PC-9 (cell line): ENCODE measurements around the gene PDZD7. TPM values are rescaled to one million over a fixed set of nuclear protein-coding genes. Genes with fewer than 3 reads are reported as not detected.

Experiments
- BruUV-seq: library from RNA; stranded (reverse); fragments of 400-500 nt; replicated peaks from 2 replicates; lab custom pipeline; 2021; lab: Mats Ljungman, UMichigan
- CTCF ChIA-PET: fragments of 300-600 bp; sonication (Branson Sonifier 250); formaldehyde crosslinking; loops from one replicate; lab custom pipeline; 2022; ENCODE audit warnings: antibody characterized with exemption; lab: Charles Lee
- POLR2A ChIA-PET: fragments of 300-600 bp; sonication (Branson Sonifier 250); formaldehyde crosslinking; loops from one replicate; lab custom pipeline; 2022; ENCODE audit warnings: antibody characterized with exemption; ENCODE audit not compliant: unreplicated experiment; lab: Charles Lee
- DNase-seq, 2 experiments: peaks; one replicate each; pipeline versions ENCODE4 v3.0.0 to v3.0.0-alpha.2; 2015 to 2022; ENCODE audit warnings: mixed read lengths in 1 of 2
- H2AFZ ChIP-seq: fragments of 200-600 bp; sonication (generic); 2 replicates; pipeline ENCODE4 v1.8.1; 2017; ENCODE audit warnings: antibody characterized with exemption
- H3F3A ChIP-seq: fragments of 200-600 bp; sonication (generic); 2 replicates; pipeline ENCODE4 v1.8.1; 2017; ENCODE audit warnings: antibody characterized with exemption, mild to moderate bottlenecking, low read depth; ENCODE audit not compliant: insufficient read depth
- H3K27ac ChIP-seq: fragments of 200-600 bp; sonication (generic); 2 replicates; pipeline ENCODE4 v1.6.1; 2016; ENCODE audit warnings: mixed run types
- H3K27me3 ChIP-seq: fragments of 200-600 bp; sonication (generic); 2 replicates; pipeline ENCODE4 v1.6.1; 2016; ENCODE audit warnings: low read depth, mixed run types; ENCODE audit not compliant: insufficient read depth
- H3K36me3 ChIP-seq: fragments of 200-600 bp; sonication (generic); 2 replicates; pipeline ENCODE4 v1.6.1; 2016; ENCODE audit warnings: low read depth, mixed run types
- H3K4me1 ChIP-seq: fragments of 200-600 bp; sonication (generic); replicated peaks from 2 replicates; pipeline ENCODE4 v1.6.1; 2016; ENCODE audit warnings: mixed run types; ENCODE audit not compliant: insufficient read depth
- H3K4me2 ChIP-seq: fragments of 200-600 bp; sonication (generic); 2 replicates; pipeline ENCODE4 v1.6.1; 2017; ENCODE audit warnings: mixed run types
- H3K4me3 ChIP-seq: fragments of 200-600 bp; sonication (generic); 2 replicates; pipeline ENCODE4 v1.6.1; 2016; ENCODE audit warnings: mixed run types
- H3K79me2 ChIP-seq: fragments of 200-600 bp; sonication (generic); 2 replicates; pipeline ENCODE4 v1.6.1; 2017; ENCODE audit warnings: low read depth, mixed run types
- H3K9me2 ChIP-seq: fragments of 200-600 bp; sonication (generic); 2 replicates; pipeline ENCODE4 v1.8.1; 2017; ENCODE audit warnings: mild to moderate bottlenecking; ENCODE audit not compliant: insufficient read depth
- H3K9me3 ChIP-seq: fragments of 200-600 bp; sonication (generic); 2 replicates; pipeline ENCODE4 v1.8.1; 2016; ENCODE audit warnings: low read depth; ENCODE audit not compliant: insufficient read depth
- H4K20me1 ChIP-seq: fragments of 200-600 bp; sonication (generic); 2 replicates; pipeline ENCODE4 v1.8.1; 2017; ENCODE audit not compliant: insufficient read depth
- CTCF ChIP-seq: fragments of 200-600 bp; sonication (generic); conservative IDR thresholded peaks from 2 replicates; pipeline ENCODE4 v1.6.1; 2017; ENCODE audit warnings: mixed run types, antibody characterized with exemption, mild to moderate bottlenecking, moderate library complexity
- EZH2 ChIP-seq: fragments of 200-600 bp; sonication (generic); IDR thresholded peaks from 2 replicates; pipeline ENCODE4 v1.8.0; 2017; ENCODE audit warnings: antibody characterized with exemption, low read depth
- intact Hi-C: fragments of 100-400 bp; cut with micrococcal nuclease; formaldehyde crosslinking; loops from one replicate; pipeline ENCODE4 v1.10.0; 2022; ENCODE audit not compliant: unreplicated experiment
- total RNA-seq: library from RNA; stranded (reverse); gene quantifications from 2 replicates; pipeline ENCODE4 v1.2.3, GENCODE V29; 2021

Gene PDZD7
- total RNA-seq, 1 experiment from 2014 or later: 2.8 TPM

- Histone ChIP-seq H3K9me3 (no peaks in the 10 kb centered on the region), H3K36me3 (no peaks in the 10 kb centered on the region), H3K4me1 (peaks cover 11% of the 10 kb centered on the region), H4K20me1 (no peaks in the 10 kb centered on the region; the same call in 1 of the 2 replicates), H3K4me2 (peak overlapping the region; percentile 93), H2AFZ (peak overlapping the region; percentile 88), H3K27ac (0 out of 2 replicates have a peak overlapping the region, but pooled peaks have one; percentile 12), H3K79me2 (0 out of 2 replicates have a peak, but pooled peaks cover 5% of the 10 kb centered on the region), H3K9me2 (no peaks in the 10 kb centered on the region), H3K4me3 (peak overlapping the region; percentile 76), H3K27me3 (no peaks in the 10 kb centered on the region), H3F3A (peaks cover 11% of the 10 kb centered on the region; the same call in 1 of the 2 replicates)
- TF ChIP-seq CTCF (peak; percentile 83), EZH2 (no peak)
- peak in 1 of 2 experiments; percentile 69 for DNase-seq
- intact Hi-C loops: no loop called here
- BruUV-seq: TSS peak; percentile 77
- CTCF ChIA-PET: interaction anchor here (0.8 to 1.5 kb wide), 2 partner anchors 12 to 15 kb away, joined by 3 to 6 read pairs; no protein-coding TSS in a partner anchor
- POLR2A ChIA-PET: interaction anchor here (0.7 to 1.0 kb wide), 2 partner anchors 12 to 89 kb away, joined by 4 to 9 read pairs; no protein-coding TSS in a partner anchor
Measured at GRCh38 chr10:100998991-100999741, 31.8 kb downstream of the PDZD7 start.

GRCh38 chr10:100998183-100998990 lies 32.5 kb downstream of the PDZD7 start:
- Histone ChIP-seq H3F3A (peaks cover 17% of the 10 kb centered on the region; the same call in 1 of the 2 replicates), H3K27me3 (no peaks in the 10 kb centered on the region), H3K9me2 (no peaks in the 10 kb centered on the region), H3K9me3 (no peaks in the 10 kb centered on the region), H3K4me2 (peak overlapping the region; percentile 93), H3K79me2 (0 out of 2 replicates have a peak, but pooled peaks cover 5% of the 10 kb centered on the region), H4K20me1 (no peaks in the 10 kb centered on the region; the same call in 1 of the 2 replicates), H3K36me3 (no peaks in the 10 kb centered on the region), H3K4me3 (peak overlapping the region; percentile 76), H3K27ac (0 out of 2 replicates have a peak overlapping the region, but pooled peaks have one; percentile 12), H2AFZ (peak overlapping the region; percentile 96; the same call in 1 of the 2 replicates), H3K4me1 (peaks cover 11% of the 10 kb centered on the region)
- POLR2A ChIA-PET: interaction anchor here (1.0 kb wide), 1 partner anchor 13 kb away, joined by 9 read pairs; no protein-coding TSS in a partner anchor
- intact Hi-C loops: no loop called here
- BruUV-seq: no TSS peak
- TF ChIP-seq CTCF (no peak), EZH2 (no peak)
- peak in 1 of 2 experiments; percentile 65 for DNase-seq
- CTCF ChIA-PET: interaction anchor here (0.6 to 1.5 kb wide), 5 partner anchors 13 to 621 kb away, joined by 3 to 13 read pairs (median 6); no protein-coding TSS in a partner anchor
